Endothelial cell of umbilical vein (primary cell): Measurements from ENCODE around the gene NMRAL1. TPM values are rescaled to one million over a fixed set of nuclear protein-coding genes. Genes with fewer than 3 reads are reported as not detected.

ENCODE experiments used
- BruUV-seq: library from RNA; stranded (reverse); fragments of 400-500 nt; replicated peaks from 2 replicates; lab custom pipeline; 2021; lab: Mats Ljungman, UMichigan
- CTCF ChIA-PET: fragments of 300-600, 350-600 bp; sonication (Branson Sonifier 250); formaldehyde crosslinking; loops from one replicate; lab custom pipeline; 2021; ENCODE audit warnings: antibody characterized with exemption, inconsistent platforms; lab: Charles Lee
- POLR2A ChIA-PET: fragments of 300-600, 350-600 bp; sonication (Branson Sonifier 250); formaldehyde crosslinking; loops from one replicate; lab custom pipeline; 2021; ENCODE audit warnings: antibody characterized with exemption, inconsistent platforms; lab: Charles Lee
- DNase-seq: peaks from one replicate; pipeline ENCODE4 v3.0.0-alpha.2; 2011; ENCODE audit warnings: low read depth, low spot score
- FAIRE-seq: peaks from 2 replicates; lab custom pipeline; 2011; peaks lifted over from hg19 to GRCh38; lab: Jason Lieb, UNC
- H2AFZ ChIP-seq: 2 replicates; pipeline ENCODE4 v1.6.0; 2012; ENCODE audit warnings: low read depth, low read length, control low read depth, inconsistent platforms
- H3K27ac ChIP-seq: 2 replicates; pipeline ENCODE4 v1.5.1; 2011; ENCODE audit warnings: low read depth, mild to moderate bottlenecking, control low read depth, low read length, moderate library complexity; ENCODE audit not compliant: insufficient read depth
- H3K27me3 ChIP-seq, 2 experiments: 2 replicates each; pipeline versions ENCODE4 v1.6.0 to v1.6.1; 2011; ENCODE audit warnings: low read length in 2 of 2, mixed read lengths in 1 of 2; ENCODE audit not compliant: control insufficient read depth in 2 of 2, insufficient read depth in 2 of 2
- H3K36me3 ChIP-seq, 2 experiments: 2 replicates in 1 of 2; 3 replicates in 1 of 2; pipeline ENCODE4 v1.5.1; 2011; ENCODE audit warnings: low read length in 2 of 2, mild to moderate bottlenecking in 1 of 2, moderate library complexity in 1 of 2; ENCODE audit not compliant: control insufficient read depth in 2 of 2, insufficient read depth in 2 of 2; ENCODE audit errors: extremely low read depth in 1 of 2
- H3K4me1 ChIP-seq: 3 replicates; pipeline ENCODE4 v1.5.1; 2011; ENCODE audit warnings: mild to moderate bottlenecking, low read length; ENCODE audit not compliant: control insufficient read depth, insufficient read depth; ENCODE audit errors: extremely low read depth
- H3K4me2 ChIP-seq: 2 replicates; pipeline ENCODE4 v1.6.1; 2011; ENCODE audit warnings: low read length, control low read depth, mixed read lengths; ENCODE audit not compliant: insufficient read depth
- H3K4me3 ChIP-seq, 3 experiments: fragments of 200-600 bp in 1 of 3; sonication (generic), shearing (Covaris generic) in 1 of 3; replicated peaks in 1 of 3; 2 replicates each; pipeline ENCODE4 v1.5.1; 2011 to 2016; ENCODE audit warnings: control low read depth in 3 of 3, low read length in 3 of 3, mild to moderate bottlenecking in 2 of 3, inconsistent platforms in 1 of 3, low read depth in 1 of 3, moderate library complexity in 1 of 3; ENCODE audit not compliant: insufficient read depth in 1 of 3
- H3K79me2 ChIP-seq: 2 replicates; pipeline ENCODE4 v1.6.0; 2012; ENCODE audit warnings: low read length, inconsistent platforms; ENCODE audit not compliant: control insufficient read depth, insufficient read depth
- H3K9ac ChIP-seq: replicated peaks from 2 replicates; pipeline ENCODE3; 2011; ENCODE audit warnings: low read length, control low read depth; ENCODE audit not compliant: insufficient read depth; ENCODE audit errors: extremely low read depth
- H3K9me1 ChIP-seq: replicated peaks from 3 replicates; pipeline ENCODE4 v1.6.0; 2011; ENCODE audit warnings: mild to moderate bottlenecking, low read length; ENCODE audit not compliant: control insufficient read depth, insufficient read depth; ENCODE audit errors: extremely low read depth
- H3K9me3 ChIP-seq: replicated peaks from 2 replicates; pipeline ENCODE4 v1.5.1; 2012; ENCODE audit warnings: low read length, inconsistent platforms; ENCODE audit not compliant: control insufficient read depth, insufficient read depth
- H4K20me1 ChIP-seq: replicated peaks from 2 replicates; pipeline ENCODE3; 2011; ENCODE audit warnings: mild to moderate bottlenecking, low read length; ENCODE audit not compliant: control insufficient read depth, insufficient read depth; ENCODE audit errors: extremely low read depth
- EZH2 ChIP-seq: IDR thresholded peaks from 2 replicates; pipeline ENCODE4 v1.6.1; 2012; ENCODE audit warnings: borderline replicate concordance, low read depth, mild to moderate bottlenecking, moderate library complexity, low read length, inconsistent platforms; ENCODE audit not compliant: severe bottlenecking
- FOS ChIP-seq: IDR thresholded peaks from 2 replicates; pipeline ENCODE4 v1.6.1; 2011; ENCODE audit warnings: mild to moderate bottlenecking, low read length, moderate library complexity, borderline replicate concordance; ENCODE audit not compliant: insufficient read depth
- GATA2 ChIP-seq: IDR thresholded peaks from 2 replicates; pipeline ENCODE4 v1.7.0; 2011; ENCODE audit warnings: low read depth, mild to moderate bottlenecking, moderate library complexity, mixed read lengths, low read length; ENCODE audit not compliant: insufficient read length, insufficient read depth
- JUN ChIP-seq: IDR thresholded peaks from 2 replicates; pipeline ENCODE4 v1.6.1; 2011; ENCODE audit warnings: borderline replicate concordance, low read depth; ENCODE audit not compliant: insufficient read length, insufficient read depth
- POLR2AphosphoS5 ChIP-seq: IDR thresholded peaks from 2 replicates; pipeline ENCODE4 v1.6.1; 2012; ENCODE audit warnings: low read depth, mild to moderate bottlenecking, control low read depth, low read length, moderate library complexity; ENCODE audit not compliant: insufficient read depth
- dilution Hi-C: fragments of 300-500 bp; cut with MboI; formaldehyde crosslinking; loops from one replicate; pipeline ENCODE4 v1.15.0; 2019; ENCODE audit warnings: low sequenced_read_pairs; ENCODE audit not compliant: extremely low pct_ligation_motif_present
- intact Hi-C: fragments of 100-400 bp; cut with micrococcal nuclease; formaldehyde crosslinking; loops from one replicate; pipeline ENCODE4 v1.10.0; 2022
- polyA plus RNA-seq, 4 experiments: library from polyadenylated mRNA; depleted of rRNA in 3 of 4; stranded (reverse) in 3 of 4; unstranded in 1 of 4; fragments of >200 nt; gene quantifications; 2 replicates each; pipeline versions ENCODE4 v1.2.1 to v1.2.3, GENCODE V29; 2011 to 2012; ENCODE audit warnings: missing spikeins in 1 of 4
- total RNA-seq: library from RNA; stranded (reverse); gene quantifications from 2 replicates; pipeline ENCODE4 v1.2.3, GENCODE V29; 2021
- TF ChIP-seq, protein P1 (sequence below): IDR thresholded peaks from 2 replicates; pipeline ENCODE4 v1.6.1; 2011; ENCODE audit not compliant: insufficient read depth, insufficient read length
- TF ChIP-seq, protein P2 (sequence below), 2 donors: IDR thresholded peaks; 1 replicate in 1 of 2; 2 replicates in 1 of 2; pipeline ENCODE4 v1.5.1; 2011; ENCODE audit warnings: low read length in 2 of 2, mild to moderate bottlenecking in 2 of 2, moderate library complexity in 2 of 2, control low read depth in 1 of 2, inconsistent platforms in 1 of 2, low read depth in 1 of 2; ENCODE audit not compliant: insufficient read depth in 1 of 2; ENCODE audit errors: extremely low read depth in 1 of 2

The NMRAL1 gene
- total and polyA plus RNA-seq, 2 donors (not counting 3 experiments of a cell fraction or from before 2014, with no cell fraction given) = 48.0 to 84.4 TPM

DNA sequence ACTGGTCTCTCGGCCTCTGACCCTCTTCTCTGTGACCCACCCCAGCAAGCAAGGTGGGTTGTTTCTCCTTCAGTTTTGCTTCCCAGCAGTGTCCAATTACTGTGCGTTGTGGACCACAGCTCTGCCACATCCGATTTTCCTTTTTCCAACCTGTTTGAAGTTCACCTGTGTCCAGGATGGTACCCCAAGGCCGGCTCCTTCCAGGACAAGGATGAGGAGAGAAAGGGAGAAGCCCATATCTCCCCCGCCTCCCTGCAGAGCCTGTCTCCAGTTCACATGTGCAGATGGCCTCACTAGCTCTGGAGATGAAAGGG, 13.5 kb downstream of the NMRAL1 start:
- DNase-seq (no peak), FAIRE-seq (no peak)
- intact Hi-C loops (no loop called here), dilution Hi-C loops (no loop called here)
- Histone ChIP-seq H3K9ac (no peak overlapping the region), H3K4me2 (no peak overlapping the region), H2AFZ (no peak overlapping the region), H3K4me3 (no peak overlapping the region), H3K27ac (no peak overlapping the region), H3K36me3 (peaks cover 0 to 35% of the 10 kb centered on the region in 2 experiments), H3K27me3 (no peaks in the 10 kb centered on the region), H3K4me1 (no peaks in the 10 kb centered on the region), H3K79me2 (no peaks in the 10 kb centered on the region), H3K9me1 (no peaks in the 10 kb centered on the region), H4K20me1 (no peaks in the 10 kb centered on the region), H3K9me3 (no peaks in the 10 kb centered on the region)
- BruUV-seq = no TSS peak
- ChIA-PET POLR2A (no interaction called here), CTCF (no interaction called here)
- TF ChIP-seq, protein P1, sequence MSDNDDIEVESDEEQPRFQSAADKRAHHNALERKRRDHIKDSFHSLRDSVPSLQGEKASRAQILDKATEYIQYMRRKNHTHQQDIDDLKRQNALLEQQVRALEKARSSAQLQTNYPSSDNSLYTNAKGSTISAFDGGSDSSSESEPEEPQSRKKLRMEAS = no peak
- no peak for TF ChIP-seq POLR2AphosphoS5
- TF ChIP-seq GATA2 = no peak
- TF ChIP-seq, protein P2, sequence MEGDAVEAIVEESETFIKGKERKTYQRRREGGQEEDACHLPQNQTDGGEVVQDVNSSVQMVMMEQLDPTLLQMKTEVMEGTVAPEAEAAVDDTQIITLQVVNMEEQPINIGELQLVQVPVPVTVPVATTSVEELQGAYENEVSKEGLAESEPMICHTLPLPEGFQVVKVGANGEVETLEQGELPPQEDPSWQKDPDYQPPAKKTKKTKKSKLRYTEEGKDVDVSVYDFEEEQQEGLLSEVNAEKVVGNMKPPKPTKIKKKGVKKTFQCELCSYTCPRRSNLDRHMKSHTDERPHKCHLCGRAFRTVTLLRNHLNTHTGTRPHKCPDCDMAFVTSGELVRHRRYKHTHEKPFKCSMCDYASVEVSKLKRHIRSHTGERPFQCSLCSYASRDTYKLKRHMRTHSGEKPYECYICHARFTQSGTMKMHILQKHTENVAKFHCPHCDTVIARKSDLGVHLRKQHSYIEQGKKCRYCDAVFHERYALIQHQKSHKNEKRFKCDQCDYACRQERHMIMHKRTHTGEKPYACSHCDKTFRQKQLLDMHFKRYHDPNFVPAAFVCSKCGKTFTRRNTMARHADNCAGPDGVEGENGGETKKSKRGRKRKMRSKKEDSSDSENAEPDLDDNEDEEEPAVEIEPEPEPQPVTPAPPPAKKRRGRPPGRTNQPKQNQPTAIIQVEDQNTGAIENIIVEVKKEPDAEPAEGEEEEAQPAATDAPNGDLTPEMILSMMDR (IDR thresholded peaks at IDR 0.05; ENCODE audit: extremely low read depth in 1 of 2, insufficient read depth in 1 of 2, low read depth in 1 of 2, low read length in 2 of 2) = no peak
- TF ChIP-seq EZH2 = no peak
- no peak for TF ChIP-seq JUN
- no peak for TF ChIP-seq FOS
